Tibial artery (tissue), 4 donors: ENCODE measurements around the gene SLC25A29.
A peak's percentile ranks its signal among the peaks of the same experiment; 100 is the strongest.

Experiments
- DNase-seq, 2 donors: peaks; one replicate each; pipeline ENCODE4 v3.0.0-alpha.2; 2019
- H3K27ac ChIP-seq, 2 donors: fragments of 200-600 bp; sonication (generic) in 1 of 2; 1 replicate in 1 of 2; 2 replicates in 1 of 2; pipeline ENCODE4 v1.5.1; 2018 to 2019; ENCODE audit warnings: mild to moderate bottlenecking in 1 of 2
- H3K27me3 ChIP-seq, 2 donors: fragments of 200-600 bp; sonication (generic) in 1 of 2; one replicate each; pipeline versions ENCODE4 v1.5.1 to v1.6.0; 2016 to 2019
- H3K36me3 ChIP-seq, 3 donors: fragments of 200-600 bp; sonication (generic) in 2 of 3; one replicate each; pipeline ENCODE4 v1.5.1; 2016 to 2019; ENCODE audit warnings: mild to moderate bottlenecking in 2 of 3
- H3K4me1 ChIP-seq, 4 donors: fragments of 200-600 bp; sonication (generic) in 2 of 4; 1 replicate in 3 of 4; 2 replicates in 1 of 4; pipeline ENCODE4 v1.5.1; 2016 to 2019
- H3K4me3 ChIP-seq, 2 donors: fragments of 200-600 bp; sonication (generic) in 1 of 2; 1 replicate in 1 of 2; 2 replicates in 1 of 2; pipeline ENCODE4 v1.5.1; 2018 to 2019; ENCODE audit warnings: mild to moderate bottlenecking in 2 of 2
- H3K9me3 ChIP-seq, 3 donors: fragments of 200-600 bp; sonication (generic) in 1 of 3; one replicate each; pipeline ENCODE4 v1.5.1; 2016 to 2019
- CTCF ChIP-seq, 2 experiments: fragments of 200-600 bp in 1 of 2; fragments of 450-650 bp in 1 of 2; IDR thresholded peaks; one replicate each; pipeline ENCODE4 v1.5.1; 2017 to 2019; ENCODE audit warnings: antibody characterized with exemption in 2 of 2, mild to moderate bottlenecking in 1 of 2, moderate library complexity in 1 of 2
- intact Hi-C: fragments of 100-400 bp; cut with DNase I; formaldehyde crosslinking; loops from one replicate; pipeline ENCODE4 v1.15.0; 2023; ENCODE audit warnings: low total_unique reads

The SLC25A29 gene

GRCh38 chr14:100304825-100305323, 1.4 kb downstream of the SLC25A29 start:
- no peak for TF ChIP-seq CTCF (IDR thresholded peaks at IDR 0.05)
- Histone ChIP-seq H3K36me3 (no peaks in the 10 kb centered on the region), H3K27ac (peak overlapping the region; percentile 73 to 79), H3K4me1 (peaks cover 0 to 41% (median 27%) of the 10 kb centered on the region in 4 donors), H3K4me3 (peak overlapping the region; percentile 80), H3K9me3 (no peaks in the 10 kb centered on the region), H3K27me3 (no peaks in the 10 kb centered on the region)
- peak in 1 of 2 donors; percentile 49 for DNase-seq
- intact Hi-C loops: loop anchor here (5.0 kb wide), 2 partner anchors 63 to 72 kb away; partner anchors contain the start of gene WDR25

- no peak for DNase-seq
- peaks cover 0 to 41% (median 27%) of the 10 kb centered on the region in 4 donors for H3K4me1 ChIP-seq
- no peak overlapping the region for H3K27ac ChIP-seq
- peaks cover 0 to 4% (median 0%) of the 10 kb centered on the region in 3 donors for H3K36me3 ChIP-seq
- H3K4me3 ChIP-seq: no peak overlapping the region
- intact Hi-C loops: no loop called here
- TF ChIP-seq CTCF (IDR thresholded peaks at IDR 0.05): no peak
- H3K9me3 ChIP-seq: no peaks in the 10 kb centered on the region
- H3K27me3 ChIP-seq: no peaks in the 10 kb centered on the region
Observed at GRCh38 chr14:100303925-100304324, 2.3 kb downstream of the SLC25A29 start.

GRCh38 chr14:100303179-100303578, 3.1 kb downstream of the SLC25A29 start:
- Histone ChIP-seq H3K9me3 (no peaks in the 10 kb centered on the region), H3K36me3 (peaks cover 0 to 9% (median 0%) of the 10 kb centered on the region in 3 donors), H3K4me1 (peaks cover 0 to 41% (median 30%) of the 10 kb centered on the region in 4 donors), H3K4me3 (no peak overlapping the region), H3K27me3 (no peaks in the 10 kb centered on the region), H3K27ac (no peak overlapping the region)
- peak; percentile 31 to 33 for TF ChIP-seq CTCF (IDR thresholded peaks at IDR 0.05)
- DNase-seq: no peak
- intact Hi-C loops: no loop called here

- Histone ChIP-seq H3K9me3 (no peaks in the 10 kb centered on the region), H3K4me1 (peaks cover 0 to 43% (median 33%) of the 10 kb centered on the region in 4 donors), H3K36me3 (peaks cover 0 to 9% (median 0%) of the 10 kb centered on the region in 3 donors), H3K27me3 (no peaks in the 10 kb centered on the region), H3K4me3 (no peak overlapping the region), H3K27ac (no peak overlapping the region)
- no peak for DNase-seq
- intact Hi-C loops: no loop called here
- no peak for TF ChIP-seq CTCF (IDR thresholded peaks at IDR 0.05)
Observed at GRCh38 chr14:100302616-100303015, 3.6 kb downstream of the SLC25A29 start.

GRCh38 chr14:100299238-100299560, 7.0 kb downstream of the SLC25A29 start:
- no peak for DNase-seq
- peaks cover 0 to 9% (median 0%) of the 10 kb centered on the region in 3 donors for H3K36me3 ChIP-seq
- no peaks in the 10 kb centered on the region for H3K9me3 ChIP-seq
- H3K27me3 ChIP-seq: no peaks in the 10 kb centered on the region
- intact Hi-C loops: no loop called here
- peaks cover 0 to 32% (median 22%) of the 10 kb centered on the region in 4 donors for H3K4me1 ChIP-seq
- TF ChIP-seq CTCF (IDR thresholded peaks at IDR 0.05): no peak
- H3K27ac ChIP-seq: no peak overlapping the region
- no peak overlapping the region for H3K4me3 ChIP-seq
